Spleen (tissue), 11 donors: ENCODE data around the gene ZDHHC11B. TPM values are rescaled to one million over a fixed set of nuclear protein-coding genes. Genes with fewer than 3 reads are reported as not detected.
A peak's percentile ranks its signal among the peaks of the same experiment; 100 is the strongest.

Experiments
- DNase-seq: peaks from one replicate; pipeline ENCODE4 v3.0.0-alpha.2; 2020
- H3K27ac ChIP-seq, 8 donors: fragments of 200-600 bp; sonication (generic) in 7 of 8; 1 replicate in 4 of 8; 2 replicates in 4 of 8; pipeline versions ENCODE4 v1.5.0 to v1.8.0; 2016 to 2021; ENCODE audit warnings: inconsistent platforms in 4 of 8, mild to moderate bottlenecking in 4 of 8, moderate library complexity in 1 of 8
- H3K27me3 ChIP-seq, 7 donors: fragments of 200-600 bp; sonication (generic) in 6 of 7; replicated peaks in 1 of 7; 1 replicate in 4 of 7; 2 replicates in 3 of 7; pipeline versions ENCODE4 v1.5.0 to v1.8.0; 2016 to 2021; ENCODE audit warnings: inconsistent platforms in 3 of 7, mild to moderate bottlenecking in 1 of 7
- H3K36me3 ChIP-seq, 6 donors: fragments of 200-600 bp; sonication (generic) in 5 of 6; 1 replicate in 4 of 6; 2 replicates in 2 of 6; pipeline versions ENCODE4 v1.5.0 to v1.8.0; 2016 to 2021; ENCODE audit warnings: inconsistent platforms in 2 of 6
- H3K4me1 ChIP-seq, 6 donors: fragments of 200-600 bp; sonication (generic) in 5 of 6; 1 replicate in 3 of 6; 2 replicates in 3 of 6; pipeline versions ENCODE4 v1.5.0 to v1.8.0; 2016 to 2021; ENCODE audit warnings: inconsistent platforms in 3 of 6
- H3K4me3 ChIP-seq, 8 donors: fragments of 200-600 bp; sonication (generic) in 7 of 8; 1 replicate in 4 of 8; 2 replicates in 4 of 8; pipeline versions ENCODE4 v1.5.0 to v1.8.0; 2016 to 2021; ENCODE audit warnings: inconsistent platforms in 4 of 8, mild to moderate bottlenecking in 4 of 8, moderate library complexity in 2 of 8
- H3K9me3 ChIP-seq, 8 donors: fragments of 200-600 bp; sonication (generic) in 7 of 8; 1 replicate in 4 of 8; 2 replicates in 4 of 8; pipeline versions ENCODE4 v1.5.0 to v1.8.0; 2016 to 2021; ENCODE audit warnings: inconsistent platforms in 4 of 8
- CTCF ChIP-seq, 11 experiments: fragments of 200-600 bp in 7 of 11; fragments of 450-650 bp in 4 of 11; sonication (generic) in 4 of 11; IDR thresholded peaks in 8 of 11; conservative IDR thresholded peaks in 3 of 11; 1 replicate in 7 of 11; 2 replicates in 4 of 11; pipeline versions ENCODE4 v1.4.0 to v1.8.0; 2016 to 2021; ENCODE audit warnings: antibody characterized with exemption in 11 of 11, inconsistent platforms in 4 of 11, mild to moderate bottlenecking in 1 of 11
- POLR2A ChIP-seq, 3 donors: fragments of 450-650 bp; IDR thresholded peaks; one replicate each; pipeline ENCODE4 v1.5.1; 2017; ENCODE audit warnings: antibody characterized with exemption in 3 of 3, mild to moderate bottlenecking in 1 of 3
- POLR2AphosphoS5 ChIP-seq, 3 donors: sonication (generic); formaldehyde crosslinking; IDR thresholded peaks; one replicate each; pipeline ENCODE4 v1.5.1; 2017; ENCODE audit warnings: antibody characterized with exemption in 3 of 3
- WGBS, 5 donors: extraction: QIAGEN DNeasy Blood & Tissue Kit in 3 of 5; methylation state at CpG; one replicate each; pipeline versions ENCODE4 v1.1.5 to v1.1.7; 2013 to 2018; 5-methylcytosine and 5-hydroxymethylcytosine counted together
- intact Hi-C: fragments of 100-400 bp; cut with DNase I; formaldehyde crosslinking; loops from one replicate; pipeline ENCODE4 v1.15.0; 2023; ENCODE audit warnings: low total_unique reads
- polyA plus RNA-seq, 3 donors: library from polyadenylated mRNA; stranded (reverse); fragments of 200-250 nt; gene quantifications; one replicate each; pipeline ENCODE4 v1.2.1, GENCODE V29; 2013
- total RNA-seq, 7 donors: library from RNA; depleted of rRNA in 3 of 7; stranded (reverse); fragments of >200 nt in 3 of 7; fragmentation: NEBNext Ultra II Directional in 4 of 7; extraction: Animal tissue kit (Norgen Biotek cat#: 25700) in 4 of 7; gene quantifications; one replicate each; pipeline versions ENCODE4 v1.1.0 to v1.2.1, GENCODE V29; 2016 to 2021
- donor health status: healthy with polysubstance abuse.
- donor health status: DM: no; HTN: no; CAD: no; lungs with moderate emphysema.
- donor health status: DM: no; HTN: no; CAD: no.
- donor health status: Bipolar disorder and iron deficiency.
- donor health status: healthy.
- donor health status: DM: no; HTN: no; CAD: no.
- donor health status: DM: yes; HTN: yes; CAD: no.

The ZDHHC11B gene
- total and polyA plus RNA-seq, 10 donors: 0.97 to 74.3 (median 4.7) TPM

- Histone ChIP-seq H3K4me3 (no peak overlapping the region), H3K27me3 (peaks cover 0 to 55% (median 15%) of the 10 kb centered on the region in 7 donors), H3K36me3 (peaks cover 0 to 33% (median 7%) of the 10 kb centered on the region in 6 donors), H3K4me1 (peaks cover 17 to 43% (median 33%) of the 10 kb centered on the region in 6 donors), H3K9me3 (no peaks in the 10 kb centered on the region), H3K27ac (no peak overlapping the region)
- intact Hi-C loops: loop anchor here (2.0 kb wide), 1 partner anchor 233 kb away; no protein-coding TSS in a partner anchor
- no peak for TF ChIP-seq CTCF (IDR thresholded peaks at IDR 0.05 in 8 of 11, conservative IDR thresholded peaks at IDR 0.05 in 3 of 11)
- TF ChIP-seq POLR2AphosphoS5 (IDR thresholded peaks at IDR 0.05): no peak
- TF ChIP-seq POLR2A (IDR thresholded peaks at IDR 0.05): no peak
- peak; percentile 76 for DNase-seq
- 70 to 91% (median 88%) methylated on average over 2 to 22 of the region's 22 CpGs for WGBS, 5 donors
These were observed 114.6 kb downstream of the ZDHHC11B start for GRCh38 chr5:669842-670395.

GRCh38 chr5:669111-669841, 115.3 kb downstream of the ZDHHC11B start:
- TF ChIP-seq CTCF (IDR thresholded peaks at IDR 0.05 in 8 of 11, conservative IDR thresholded peaks at IDR 0.05 in 3 of 11) (peak; percentile 11 to 82 (median 62)), POLR2A (IDR thresholded peaks at IDR 0.05) (no peak), POLR2AphosphoS5 (IDR thresholded peaks at IDR 0.05) (peak in 1 of 3 donors; percentile 28)
- H3K27me3 ChIP-seq: peaks cover 0 to 49% (median 15%) of the 10 kb centered on the region in 7 donors
- intact Hi-C loops: no loop called here

GRCh38 chr5:668283-668995, 116.1 kb downstream of the ZDHHC11B start:
- H3K4me1 ChIP-seq: peaks cover 15 to 29% (median 24%) of the 10 kb centered on the region in 6 donors
- H3K36me3 ChIP-seq: peaks cover 0 to 48% (median 19%) of the 10 kb centered on the region in 6 donors
- H3K27me3 ChIP-seq: peaks cover 0 to 40% (median 11%) of the 10 kb centered on the region in 7 donors
- H3K27ac ChIP-seq: no peak overlapping the region
- intact Hi-C loops: no loop called here
- WGBS, 5 donors: 79 to 86% (median 84%) methylated on average over 37 to 44 of the region's 44 CpGs
- TF ChIP-seq CTCF (IDR thresholded peaks at IDR 0.05 in 8 of 11, conservative IDR thresholded peaks at IDR 0.05 in 3 of 11) (no peak), POLR2A (IDR thresholded peaks at IDR 0.05) (no peak)
- H3K4me3 ChIP-seq: no peak overlapping the region
- H3K9me3 ChIP-seq: no peaks in the 10 kb centered on the region
- peak; percentile 53 for DNase-seq

More at GRCh38 chr5:669111-669841, 115.3 kb downstream of the ZDHHC11B start:
- DNase-seq: peak; percentile 87
- peaks cover 0 to 39% (median 11%) of the 10 kb centered on the region in 6 donors for H3K36me3 ChIP-seq
- H3K4me3 ChIP-seq: no peak overlapping the region
- 54 to 75% (median 65%) methylated on average over 29 to 40 of the region's 40 CpGs for whole genome bisulfite sequencing, 5 donors
- H3K9me3 ChIP-seq: no peaks in the 10 kb centered on the region
- no peak overlapping the region for H3K27ac ChIP-seq
- peaks cover 17 to 38% (median 32%) of the 10 kb centered on the region in 6 donors for H3K4me1 ChIP-seq
